Stimulated activated CD8-positive, alpha-beta memory T cell treated with anti-CD3 and anti-CD28 coated beads, Interleukin-7, amount 100 ng/mL, for 1 hour (primary cell): ENCODE measurements around the gene CLCN1.

Source experiments
- DNase-seq, 2 donors: peaks; one replicate each; pipeline ENCODE4 v3.0.0-alpha.2; 2020; ENCODE audit warnings: low read depth in 2 of 2

The CLCN1 gene

GRCh38 chr7:143363016-143363937, 47.4 kb downstream of the CLCN1 start:
- no peak for DNase-seq

DNA sequence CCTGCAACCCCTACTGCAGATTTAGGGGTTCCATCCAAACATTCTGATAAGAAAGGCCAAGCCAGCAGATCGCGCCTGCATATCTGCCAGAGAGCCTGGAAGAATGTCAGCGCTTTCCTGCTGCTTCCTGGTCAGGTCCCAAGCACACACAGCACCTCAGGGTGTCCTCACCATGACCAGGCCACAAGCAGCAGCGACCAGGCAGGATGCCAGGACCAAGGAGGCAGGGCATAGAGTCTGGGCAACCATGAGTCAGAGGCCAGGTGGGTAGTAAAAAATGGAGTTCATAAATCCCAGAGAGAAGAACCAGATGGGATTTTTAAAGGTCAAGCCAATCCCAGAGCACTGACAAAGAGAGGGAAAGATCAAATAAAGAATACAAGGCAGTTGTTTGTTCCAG, 52.1 kb downstream of the CLCN1 start:
- no peak for DNase-seq

DNA sequence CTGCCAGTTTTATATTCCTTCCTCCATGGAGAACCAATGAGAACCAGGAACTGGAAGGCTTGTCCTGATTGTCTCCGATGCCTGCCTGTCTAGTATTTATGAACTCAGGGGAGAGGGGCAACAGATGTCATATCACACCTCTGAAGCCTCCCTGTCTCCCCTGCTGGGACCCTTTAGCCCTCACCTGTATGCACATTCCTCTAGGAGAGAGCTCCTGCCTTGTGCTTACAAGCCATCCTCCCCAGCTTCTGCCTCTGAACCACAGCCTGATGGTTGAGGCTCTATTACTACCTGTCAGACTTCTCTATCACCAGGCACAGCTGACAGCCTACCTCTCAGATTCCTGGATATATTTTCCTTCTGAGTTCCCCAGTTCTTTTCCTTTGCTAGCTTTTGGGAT, 52.5 kb downstream of the CLCN1 start:
- DNase-seq, result no peak

GRCh38 chr7:143369678-143370651, 54.1 kb downstream of the CLCN1 start:
- DNase-seq, result no peak

DNA sequence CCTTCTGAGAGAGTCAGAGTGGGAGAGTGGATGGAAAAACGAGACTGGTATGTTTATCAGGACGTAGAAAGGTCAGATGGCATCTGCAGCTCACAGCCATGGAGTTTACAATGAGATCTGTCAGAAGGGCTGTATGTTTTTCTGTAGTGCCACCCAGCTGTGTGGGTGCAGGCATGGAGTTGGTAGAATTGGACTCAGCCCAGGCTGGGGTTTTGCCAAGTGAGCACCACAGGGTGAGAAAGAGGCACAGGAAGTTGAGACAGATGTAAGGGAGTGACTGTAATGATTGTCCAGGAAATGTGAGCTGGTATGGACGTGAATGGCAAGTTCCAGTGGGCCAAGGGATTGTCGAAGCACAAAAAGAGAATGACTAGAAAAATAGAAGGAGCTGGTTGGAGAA, 56.2 kb downstream of the CLCN1 start:
- DNase-seq, result no peak

DNA sequence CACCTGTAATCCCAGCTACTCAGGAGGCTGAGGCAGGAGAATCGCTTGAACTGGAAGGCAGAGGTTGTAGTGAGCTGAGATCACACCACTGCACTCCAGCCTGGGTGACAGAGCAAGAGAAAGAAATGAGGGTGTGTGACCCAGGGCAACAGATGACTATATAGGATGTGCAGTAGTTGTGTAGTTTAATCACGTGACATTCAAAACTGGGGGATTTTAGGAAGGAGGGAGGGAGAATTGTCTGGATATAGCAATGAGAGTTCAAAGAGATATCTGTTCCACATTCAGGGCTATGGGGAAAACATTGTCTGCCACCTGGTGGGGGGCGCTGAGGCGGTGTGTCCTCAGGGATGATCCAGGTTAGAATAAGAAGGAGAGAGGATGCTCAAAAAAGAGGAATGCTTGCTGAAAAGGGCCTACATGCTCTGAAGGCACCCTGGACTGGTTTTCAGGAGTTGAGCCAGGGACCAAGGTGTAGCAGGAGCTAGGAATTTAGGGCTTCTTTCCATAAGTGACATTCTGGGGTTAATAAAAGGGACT, 57.4 kb downstream of the CLCN1 start:
- no peak for DNase-seq

DNA sequence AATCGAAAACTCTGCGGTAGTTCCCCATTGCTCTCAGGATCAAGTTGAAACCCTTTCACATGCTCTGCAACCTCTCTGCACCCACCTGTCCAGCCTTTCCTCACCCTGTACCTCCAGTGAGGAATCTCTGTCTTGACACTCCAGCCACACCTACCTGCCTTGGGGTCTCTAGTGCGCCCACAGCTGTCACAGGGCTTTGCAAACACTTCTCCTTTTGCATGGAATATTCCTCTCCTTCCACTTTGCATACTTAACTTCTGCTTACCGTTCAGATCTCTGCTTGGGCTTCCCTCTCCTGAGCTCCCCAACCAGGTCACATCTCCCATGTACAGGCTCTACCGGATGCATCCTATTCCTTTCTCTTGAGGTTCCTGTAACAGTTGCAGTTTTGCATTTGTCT, 58.6 kb downstream of the CLCN1 start:
- DNase-seq, result no peak

GRCh38 chr7:143375298-143376034, 59.6 kb downstream of the CLCN1 start:
- no peak for DNase-seq

- no peak for DNase-seq
These were observed 60.5 kb downstream of the CLCN1 start for GRCh38 chr7:143376396-143376795.

DNA sequence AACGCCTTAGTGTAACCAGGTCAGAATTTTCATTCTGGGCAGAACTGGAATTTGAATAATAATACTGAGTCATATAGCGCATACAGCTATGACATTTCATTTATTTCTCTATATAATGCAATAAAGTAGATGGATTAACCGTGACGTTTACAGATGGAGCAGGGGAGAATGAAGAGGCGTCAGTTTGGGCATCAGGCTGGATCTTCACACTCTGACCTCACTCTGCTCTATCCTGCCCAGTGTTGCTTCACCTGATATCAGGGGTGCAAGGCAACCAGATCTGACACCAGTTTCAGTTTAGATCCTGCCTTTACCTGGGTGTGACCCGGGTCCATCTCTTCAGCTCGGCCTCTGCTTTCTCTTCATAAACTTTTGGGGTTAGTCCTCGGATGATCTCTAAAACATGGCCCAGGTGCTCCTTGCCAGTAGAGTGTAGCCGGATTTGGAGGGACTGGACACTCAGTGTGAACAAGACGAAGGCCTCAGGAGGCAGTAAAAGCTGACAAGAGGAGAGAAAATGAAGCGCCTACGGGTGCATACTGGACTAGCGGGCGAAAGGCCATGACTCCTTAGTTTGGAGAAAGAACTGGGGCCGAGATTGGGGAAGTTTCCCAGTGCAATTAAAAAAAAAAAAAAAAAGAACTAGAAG, 63.8 kb downstream of the CLCN1 start:
- DNase-seq, result no peak

GRCh38 chr7:143380260-143380645, 64.3 kb downstream of the CLCN1 start:
- DNase-seq, result peak; percentile 76 to 82

DNA sequence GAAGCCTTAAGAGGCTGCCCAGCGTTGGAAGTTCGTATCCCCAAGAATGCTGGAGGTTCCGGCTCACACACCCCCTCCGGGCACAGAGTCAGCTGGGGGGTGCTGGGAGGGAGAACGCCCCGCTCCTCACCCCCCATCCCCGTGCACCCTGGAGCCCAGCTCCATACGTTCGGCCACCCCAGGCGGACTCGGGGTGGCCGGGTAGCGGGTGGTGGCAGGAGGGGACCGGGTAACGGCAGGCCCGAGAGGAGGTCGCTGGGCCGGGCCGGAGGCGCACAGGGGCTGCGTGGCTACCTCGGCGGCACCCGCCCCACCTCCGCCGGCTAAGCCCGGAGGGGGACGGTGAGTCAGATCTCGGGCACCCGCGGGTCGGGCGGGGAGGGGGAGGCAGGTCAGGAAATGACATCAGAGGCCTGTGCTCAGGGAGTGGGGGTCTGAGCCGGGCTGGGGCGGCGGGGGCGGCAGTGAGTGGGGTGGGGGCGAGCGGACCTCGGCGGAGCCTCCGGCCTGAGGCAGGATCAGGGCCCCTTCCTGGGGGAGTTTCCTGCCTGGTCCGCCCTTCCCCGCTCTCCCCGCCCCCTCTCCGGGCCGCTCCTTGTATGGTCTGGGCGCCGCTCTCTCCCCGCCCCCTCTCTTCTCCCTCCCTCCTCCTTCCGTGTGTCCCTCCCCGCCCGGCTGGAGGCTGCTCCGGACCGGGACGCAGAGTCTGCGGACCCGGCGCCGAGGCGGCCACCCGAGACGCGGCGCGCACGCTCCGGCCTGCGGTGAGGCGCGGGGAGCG, 64.9 kb downstream of the CLCN1 start, which contains the start of gene ZYX:
Gene ZYX, plus strand, starts transcription at position 700 of the 781 bp plus-strand sequence. CDS start 227 bp downstream, outside the sequence.
- peak; percentile 74 for DNase-seq

DNA sequence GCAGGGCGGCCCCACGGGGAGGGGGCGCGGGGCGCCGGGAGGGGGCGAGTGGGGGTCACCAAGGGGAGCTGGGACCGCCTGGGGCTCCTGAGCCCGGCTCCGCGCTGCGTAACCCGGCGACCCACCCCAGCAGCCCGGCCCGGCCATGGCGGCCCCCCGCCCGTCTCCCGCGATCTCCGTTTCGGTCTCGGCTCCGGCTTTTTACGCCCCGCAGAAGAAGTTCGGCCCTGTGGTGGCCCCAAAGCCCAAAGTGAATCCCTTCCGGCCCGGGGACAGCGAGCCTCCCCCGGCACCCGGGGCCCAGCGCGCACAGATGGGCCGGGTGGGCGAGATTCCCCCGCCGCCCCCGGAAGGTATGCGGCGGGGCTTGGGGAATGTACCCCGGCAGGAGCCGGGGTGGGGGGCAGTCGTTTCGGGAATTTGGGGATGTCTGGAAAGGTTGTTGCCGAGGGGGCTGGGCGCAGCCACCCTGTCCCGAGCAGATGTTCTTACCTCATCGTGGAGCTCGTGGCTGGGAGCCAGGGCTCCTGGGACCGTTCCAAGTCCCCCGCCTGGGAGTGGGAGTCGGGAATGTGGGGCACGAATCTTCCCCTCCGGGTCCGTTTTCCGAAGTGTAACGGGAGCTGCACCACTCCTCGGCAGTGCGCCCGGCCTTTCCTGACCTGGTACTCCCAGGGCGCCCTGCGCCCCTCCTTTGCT, 65.7 kb downstream of the CLCN1 start:
- DNase-seq, result no peak

GRCh38 chr7:143382126-143382790, 66.3 kb downstream of the CLCN1 start:
- no peak for DNase-seq

- DNase-seq, result no peak
These were observed 67.1 kb downstream of the CLCN1 start for GRCh38 chr7:143382791-143383641.

GRCh38 chr7:143383642-143383957, 67.7 kb downstream of the CLCN1 start:
- no peak for DNase-seq

DNA sequence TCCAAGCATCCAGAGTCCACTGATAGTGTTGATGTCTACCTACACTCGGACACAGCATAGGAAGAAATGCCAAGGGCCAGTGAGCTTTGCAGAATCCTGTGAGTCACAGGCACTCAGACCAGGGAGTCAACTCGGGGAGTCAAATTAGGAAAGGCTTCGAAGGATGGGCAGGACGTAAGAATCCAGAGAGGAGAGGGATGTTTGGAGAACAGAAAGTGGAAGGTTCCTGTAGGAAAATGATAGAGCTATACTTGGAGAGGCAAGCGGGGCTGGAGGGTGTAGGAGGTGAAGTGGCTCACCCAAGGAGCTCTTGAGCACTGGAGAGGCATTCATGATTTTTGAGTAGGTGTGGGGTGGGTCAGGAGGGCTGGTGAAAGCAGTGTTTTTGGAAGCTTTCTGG, 68.2 kb downstream of the CLCN1 start:
- no peak for DNase-seq
